Trophoblast cell (in vitro differentiated cells and primary cell): Measurements from ENCODE around the gene BAIAP3.

Source experiments
- DNase-seq, 2 donors: peaks; one replicate each; pipeline ENCODE4 v3.0.0-alpha.2; 2016
- H2AFZ ChIP-seq: 2 replicates; pipeline ENCODE4 v1.6.1; 2013; ENCODE audit warnings: low read length, moderate library complexity, mild to moderate bottlenecking; ENCODE audit not compliant: insufficient read depth, poor library complexity
- H2AK5ac ChIP-seq: 2 replicates; pipeline ENCODE4 v1.6.1; 2013; ENCODE audit warnings: mild to moderate bottlenecking, low read length
- H2BK120ac ChIP-seq: 2 replicates; pipeline ENCODE4 v1.6.1; 2013; ENCODE audit warnings: low read length, mild to moderate bottlenecking, moderate library complexity; ENCODE audit not compliant: insufficient read depth, poor library complexity
- H2BK12ac ChIP-seq: 2 replicates; pipeline ENCODE4 v1.6.1; 2013; ENCODE audit warnings: mild to moderate bottlenecking, low read length, moderate library complexity
- H2BK5ac ChIP-seq: 2 replicates; pipeline ENCODE4 v1.6.1; 2013; ENCODE audit warnings: low read length, low read depth, moderate library complexity, mild to moderate bottlenecking; ENCODE audit not compliant: poor library complexity
- H3K14ac ChIP-seq: 2 replicates; pipeline ENCODE4 v1.6.1; 2013; ENCODE audit warnings: mild to moderate bottlenecking, low read length
- H3K18ac ChIP-seq: 2 replicates; pipeline ENCODE4 v1.6.1; 2013; ENCODE audit warnings: mild to moderate bottlenecking, low read length
- H3K23ac ChIP-seq: 2 replicates; pipeline ENCODE4 v1.6.1; 2013; ENCODE audit warnings: low read length
- H3K27ac ChIP-seq: 2 replicates; pipeline ENCODE4 v1.5.1; 2013; ENCODE audit warnings: low read depth, mild to moderate bottlenecking, inconsistent platforms, low read length, moderate library complexity
- H3K27me3 ChIP-seq: 2 replicates; pipeline ENCODE4 v1.6.1; 2013; ENCODE audit warnings: inconsistent platforms, mild to moderate bottlenecking, low read length, moderate library complexity; ENCODE audit not compliant: insufficient read depth
- H3K36me3 ChIP-seq, 2 experiments: 1 replicate in 1 of 2; 2 replicates in 1 of 2; pipeline ENCODE4 v1.6.1; 2013; ENCODE audit warnings: low read length in 2 of 2, mild to moderate bottlenecking in 2 of 2, moderate library complexity in 1 of 2; ENCODE audit not compliant: insufficient read depth in 2 of 2, control insufficient read depth in 1 of 2
- H3K4ac ChIP-seq: 2 replicates; pipeline ENCODE4 v1.6.1; 2013; ENCODE audit warnings: low read depth, mild to moderate bottlenecking, low read length, moderate library complexity
- H3K4me1 ChIP-seq, 2 experiments: 1 replicate in 1 of 2; 2 replicates in 1 of 2; pipeline ENCODE4 v1.6.1; 2013; ENCODE audit warnings: low read length in 2 of 2, mild to moderate bottlenecking in 2 of 2, moderate library complexity in 1 of 2; ENCODE audit not compliant: insufficient read depth in 2 of 2, control insufficient read depth in 1 of 2
- H3K4me2 ChIP-seq: 2 replicates; pipeline ENCODE4 v1.6.1; 2013; ENCODE audit warnings: inconsistent platforms, mild to moderate bottlenecking, low read length, moderate library complexity
- H3K4me3 ChIP-seq: 2 replicates; pipeline ENCODE4 v1.5.1; 2013; ENCODE audit warnings: mild to moderate bottlenecking, low read depth, low read length, inconsistent platforms
- H3K79me1 ChIP-seq: one replicate; pipeline ENCODE4 v1.6.1; 2013; ENCODE audit warnings: low read length
- H3K79me2 ChIP-seq: 2 replicates; pipeline ENCODE4 v1.6.1; 2013; ENCODE audit warnings: low read length, mild to moderate bottlenecking; ENCODE audit not compliant: control insufficient read depth, insufficient read depth, poor library complexity
- H3K9ac ChIP-seq: 2 replicates; pipeline ENCODE4 v1.6.1; 2013; ENCODE audit warnings: mild to moderate bottlenecking, low read length
- H3K9me3 ChIP-seq: 2 replicates; pipeline ENCODE4 v1.6.1; 2013; ENCODE audit warnings: low read depth, mild to moderate bottlenecking, control low read depth, inconsistent platforms, low read length; ENCODE audit not compliant: insufficient read depth
- H4K12ac ChIP-seq: 2 replicates; pipeline ENCODE4 v1.6.1; 2013; ENCODE audit warnings: low read depth, mild to moderate bottlenecking, low read length, moderate library complexity
- H4K8ac ChIP-seq: 2 replicates; pipeline ENCODE4 v1.6.1; 2013; ENCODE audit warnings: low read depth, mild to moderate bottlenecking, low read length, moderate library complexity
- H4K91ac ChIP-seq: one replicate; pipeline ENCODE4 v1.6.1; 2013; ENCODE audit warnings: low read depth, mild to moderate bottlenecking, low read length, moderate library complexity
- WGBS: extraction: QIAGEN DNeasy Blood & Tissue Kit; methylation state at CpG from one replicate; pipeline ENCODE4 v1.1.7; 2013; ENCODE audit warnings: missing lambda C conversion rate; ENCODE audit not compliant: insufficient read length, insufficient coverage; ENCODE audit errors: extremely low coverage; 5-methylcytosine and 5-hydroxymethylcytosine counted together

The BAIAP3 gene

GRCh38 chr16:1298406-1298805 is 35.0 kb upstream of the BAIAP3 start:
- Histone ChIP-seq H3K36me3 (no peaks in the 10 kb centered on the region), H3K27ac (no peak overlapping the region), H3K9ac (no peak overlapping the region), H2BK120ac (no peak overlapping the region), H3K9me3 (peaks cover 1% of the 10 kb centered on the region), H3K4me2 (no peak overlapping the region), H3K18ac (no peak overlapping the region), H3K4ac (no peak overlapping the region), H3K14ac (no peak overlapping the region), H3K79me1 (peaks cover 15% of the 10 kb centered on the region), H2BK12ac (no peak overlapping the region), H4K8ac (no peak overlapping the region), H2AK5ac (no peak overlapping the region), H3K27me3 (no peaks in the 10 kb centered on the region), H3K4me3 (no peak overlapping the region), H2BK5ac (no peak overlapping the region), H3K23ac (no peak overlapping the region), H4K91ac (peak overlapping the region; percentile 22), H4K12ac (no peak overlapping the region), H2AFZ (no peak overlapping the region), H3K79me2 (peaks cover 3% of the 10 kb centered on the region), H3K4me1 (peaks cover 17 to 24% of the 10 kb centered on the region in 2 experiments)
- WGBS = no CpG with 5 or more reads among the region's 14 CpGs
- no peak for DNase-seq

GRCh38 chr16:1299012-1299867 is 34.2 kb upstream of the BAIAP3 start:
- H3K23ac ChIP-seq = no peak overlapping the region
- no peak overlapping the region for H2AK5ac ChIP-seq
- no peak overlapping the region for H3K14ac ChIP-seq
- peak overlapping the region; percentile 23 for H2BK12ac ChIP-seq
- H3K79me1 ChIP-seq = peaks cover 13% of the 10 kb centered on the region
- H4K8ac ChIP-seq = peak overlapping the region; percentile 1
- no peak overlapping the region for H3K27ac ChIP-seq
- H3K4me2 ChIP-seq = no peak overlapping the region
- no peak overlapping the region for H3K4me3 ChIP-seq
- no peaks in the 10 kb centered on the region for H3K27me3 ChIP-seq
- H3K79me2 ChIP-seq = peaks cover 3% of the 10 kb centered on the region
- no peaks in the 10 kb centered on the region for H3K36me3 ChIP-seq
- peaks cover 14 to 20% of the 10 kb centered on the region in 2 experiments for H3K4me1 ChIP-seq
- peak overlapping the region; percentile 53 for H4K91ac ChIP-seq
- peak overlapping the region; percentile 0 for H2BK120ac ChIP-seq
- H3K9ac ChIP-seq = no peak overlapping the region
- WGBS = no CpG with 5 or more reads among the region's 31 CpGs
- peak overlapping the region; percentile 17 for H3K4ac ChIP-seq
- peak overlapping the region; percentile 20 for H3K18ac ChIP-seq
- peaks cover 1% of the 10 kb centered on the region for H3K9me3 ChIP-seq
- no peak overlapping the region for H4K12ac ChIP-seq
- DNase-seq = peak; percentile 63 to 68
- H2BK5ac ChIP-seq = peak overlapping the region; percentile 19
- no peak overlapping the region for H2AFZ ChIP-seq

- Histone ChIP-seq H3K27me3 (no peaks in the 10 kb centered on the region), H3K4ac (no peak overlapping the region), H3K79me2 (peaks cover 2% of the 10 kb centered on the region), H2AK5ac (no peak overlapping the region), H3K4me2 (no peak overlapping the region), H2BK5ac (peak overlapping the region; percentile 16), H3K4me3 (no peak overlapping the region), H3K9me3 (peaks cover 1% of the 10 kb centered on the region), H4K12ac (no peak overlapping the region), H3K79me1 (peaks cover 10% of the 10 kb centered on the region), H3K14ac (no peak overlapping the region), H3K27ac (no peak overlapping the region), H3K9ac (no peak overlapping the region), H2BK120ac (no peak overlapping the region), H2BK12ac (peak overlapping the region; percentile 23), H2AFZ (no peak overlapping the region), H3K36me3 (no peaks in the 10 kb centered on the region), H3K23ac (no peak overlapping the region), H3K4me1 (peaks cover 10 to 18% of the 10 kb centered on the region in 2 experiments), H4K8ac (peak overlapping the region; percentile 13), H4K91ac (peak overlapping the region; percentile 19), H3K18ac (no peak overlapping the region)
- no peak for DNase-seq
- WGBS = no CpG with 5 or more reads among the region's 12 CpGs
These were observed 33.6 kb upstream of the BAIAP3 start for GRCh38 chr16:1299868-1300203.

- peak overlapping the region; percentile 22 for H4K12ac ChIP-seq
- peaks cover 10% of the 10 kb centered on the region for H3K79me1 ChIP-seq
- H3K23ac ChIP-seq = no peak overlapping the region
- no peaks in the 10 kb centered on the region for H3K27me3 ChIP-seq
- peak overlapping the region; percentile 84 for H3K14ac ChIP-seq
- peak overlapping the region; percentile 44 for H3K4me2 ChIP-seq
- no peak overlapping the region for H3K27ac ChIP-seq
- H3K4me1 ChIP-seq = peaks cover 10 to 18% of the 10 kb centered on the region in 2 experiments
- no peak overlapping the region for H3K9ac ChIP-seq
- peak overlapping the region; percentile 32 for H2AK5ac ChIP-seq
- WGBS = no CpG with 5 or more reads among the region's 42 CpGs
- H4K8ac ChIP-seq = peak overlapping the region; percentile 75
- H3K4ac ChIP-seq = peak overlapping the region; percentile 17
- H4K91ac ChIP-seq = peak overlapping the region; percentile 56
- no peaks in the 10 kb centered on the region for H3K36me3 ChIP-seq
- H3K9me3 ChIP-seq = peaks cover 1% of the 10 kb centered on the region
- H2BK5ac ChIP-seq = no peak overlapping the region
- H2AFZ ChIP-seq = peak overlapping the region; percentile 17
- peak overlapping the region; percentile 30 for H2BK12ac ChIP-seq
- peaks cover 2% of the 10 kb centered on the region for H3K79me2 ChIP-seq
- H3K4me3 ChIP-seq = no peak overlapping the region
- H2BK120ac ChIP-seq = peak overlapping the region; percentile 20
- DNase-seq = peak; percentile 47 to 70
- H3K18ac ChIP-seq = peak overlapping the region; percentile 41
These were observed 32.6 kb upstream of the BAIAP3 start for GRCh38 chr16:1300664-1301476.
